DOHH2 (cell line): ENCODE measurements around the gene CKMT2.

ENCODE experiments used
- CTCF ChIP-seq: fragments of 200-600 bp; sonication (generic); IDR thresholded peaks from one replicate; pipeline ENCODE4 v1.5.1; 2014; ENCODE audit warnings: antibody characterized with exemption, mild to moderate bottlenecking, low read depth, low read length; ENCODE audit not compliant: poor library complexity, severe bottlenecking
- EZH2phosphoT487 ChIP-seq: fragments of 200-600 bp; sonication (generic); IDR thresholded peaks from 2 replicates; pipeline ENCODE4 v1.6.1; 2017; ENCODE audit warnings: borderline replicate concordance, mild to moderate bottlenecking, antibody characterized with exemption, low read length, moderate library complexity, mixed read lengths

- TF ChIP-seq CTCF (peak; percentile 51), EZH2phosphoT487 (no peak)
These were observed 26.1 kb upstream of the CKMT2 start for GRCh38 chr5:81207009-81207408.
